K562 (cell line): ENCODE results near the gene LSM4. TPM values are rescaled to one million over a fixed set of nuclear protein-coding genes. Genes with fewer than 3 reads are reported as not detected.

ENCODE experiments used
- ADNP ChIP-seq: fragments of 200-800 bp; sonication (Bioruptor generic); IDR thresholded peaks from 2 replicates; pipeline ENCODE4 v1.6.1; 2016; ENCODE audit warnings: missing genetic modification characterization, missing compliant biosample characterization
- HNRNPH1 ChIP-seq: fragments of 200-400 bp; formaldehyde crosslinking; optimal IDR thresholded peaks from 2 replicates; pipeline ENCODE3; 2017; ENCODE audit warnings: low read depth, mild to moderate bottlenecking, low read length, moderate library complexity
- HNRNPL ChIP-seq: fragments of 200-400 bp; formaldehyde crosslinking; IDR thresholded peaks from 2 replicates; pipeline ENCODE4 v1.6.1; 2017; ENCODE audit warnings: low read depth, mild to moderate bottlenecking, low read length
- KDM4B ChIP-seq, 2 experiments: fragments of 450-650 bp in 1 of 2; sonication (generic) in 1 of 2; IDR thresholded peaks; 2 replicates each; pipeline ENCODE4 v1.6.1; 2016 to 2017; ENCODE audit warnings: borderline replicate concordance in 2 of 2, antibody characterized with exemption in 1 of 2, low read depth in 1 of 2, mild to moderate bottlenecking in 1 of 2
- NFIC ChIP-seq: fragments of 450-650 bp; IDR thresholded peaks from 2 replicates; pipeline ENCODE4 v1.6.1; 2017; ENCODE audit warnings: mild to moderate bottlenecking, inconsistent platforms
- NFYB ChIP-seq: IDR thresholded peaks from 2 replicates; pipeline ENCODE4 v1.6.1; 2011; ENCODE audit warnings: mild to moderate bottlenecking, moderate library complexity; ENCODE audit not compliant: insufficient read length; ENCODE audit errors: extremely low read depth
- TSHZ1 ChIP-seq: fragments of 250-450 bp; sonication (Bioruptor Pico); IDR thresholded peaks from 2 replicates; pipeline ENCODE4 v1.4.0; 2020; ENCODE audit warnings: mild to moderate bottlenecking, moderate library complexity
- ZNF274 ChIP-seq: IDR thresholded peaks from 2 replicates; pipeline ENCODE4 v1.6.1; 2011; ENCODE audit warnings: low read depth, mild to moderate bottlenecking, low read length, moderate library complexity, borderline replicate concordance
- polyA plus RNA-seq, 8 experiments: library from polyadenylated mRNA; depleted of rRNA in 4 of 8; stranded (reverse) in 5 of 8; unstranded in 3 of 8; fragments of >200 nt; fragmentation: Nextera tagmentation in 2 of 8; fragmentation: Illumina TruSeq in 1 of 8; extraction: Ambion mirVana in 2 of 8; extraction: Trizol in 1 of 8; gene quantifications; 2 replicates each; pipeline versions ENCODE4 v1.2.1 to v1.2.3, GENCODE V29; 2011 to 2014; ENCODE audit warnings: inconsistent platforms in 1 of 8, missing spikeins in 1 of 8
- total RNA-seq, 7 experiments: library from RNA; depleted of rRNA in 6 of 7; stranded (reverse); fragments of >200 nt in 6 of 7; fragmentation: Illumina TruSeq in 2 of 7; extraction: Trizol in 2 of 7; gene quantifications; 2 replicates each; pipeline versions ENCODE4 v1.2.1 to v1.2.3, GENCODE V29; 2011 to 2021; ENCODE audit warnings: low replicate concordance in 1 of 7
- TF ChIP-seq, protein P1 (sequence below), 2 experiments: fragments of 450-650 bp in 1 of 2; sonication (generic) in 1 of 2; formaldehyde crosslinking in 1 of 2; IDR thresholded peaks; 2 replicates each; pipeline versions ENCODE4 v1.7.1 to v1.9.0; 2016 to 2022; ENCODE audit warnings: inconsistent platforms in 1 of 2, mild to moderate bottlenecking in 1 of 2, missing genetic modification reagents in 1 of 2
- TF ChIP-seq, protein P2 (sequence below): fragments of 250-450 bp; sonication (Bioruptor Pico); IDR thresholded peaks from 2 replicates; pipeline ENCODE4 v1.5.0; 2021

Gene LSM4
- total and polyA plus RNA-seq, 9 of the 15 experiments (the other 6 are each of a cell fraction or from before 2014, with no cell fraction given), result 11.9 to 763 (median 202) TPM

DNA sequence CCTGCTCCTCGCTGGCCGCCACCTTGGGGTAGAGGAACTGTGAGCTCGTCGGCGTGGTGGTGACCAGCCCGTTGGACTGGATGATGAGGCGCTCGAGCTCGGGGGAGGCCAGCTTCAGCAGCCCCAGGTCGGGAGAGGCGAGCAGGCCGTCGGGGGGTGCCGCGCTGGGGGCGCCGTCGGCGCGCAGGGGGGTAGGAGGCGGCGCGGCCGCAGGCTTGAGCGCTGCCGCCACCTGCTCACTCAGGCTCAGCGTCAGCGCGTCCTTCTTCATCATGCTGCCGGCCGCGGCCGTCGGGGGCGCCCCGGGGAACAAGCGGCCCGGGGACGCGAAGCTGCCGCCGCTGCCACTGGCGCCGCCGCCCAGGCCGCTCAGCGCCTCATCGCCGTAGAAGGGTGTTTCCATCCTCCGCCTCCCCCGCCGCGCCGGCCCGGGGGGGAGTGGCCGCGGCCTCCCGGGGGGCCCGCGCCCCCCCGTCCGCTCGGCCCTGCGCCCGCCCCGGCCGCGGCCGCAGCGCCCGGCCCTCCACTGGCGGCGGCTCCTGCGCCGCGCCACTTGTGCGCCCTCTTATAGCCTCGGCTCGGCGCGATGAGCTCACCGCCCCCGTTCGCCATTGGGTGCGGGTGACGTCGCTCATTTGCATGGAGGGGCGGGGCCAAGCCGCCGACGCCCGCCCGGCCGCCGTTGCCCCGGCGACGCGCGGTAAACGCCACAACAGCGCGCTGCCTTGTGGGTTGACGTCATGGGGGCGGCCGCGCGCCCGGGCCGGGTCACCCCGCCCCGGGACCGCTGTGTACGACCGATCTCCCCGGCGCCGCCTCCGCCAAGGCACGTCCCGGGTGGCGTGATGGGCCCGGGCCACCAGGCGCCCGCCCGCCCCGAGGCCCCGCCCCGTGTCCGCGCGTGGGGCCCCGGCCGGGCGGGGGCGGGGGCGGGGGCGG lies 41.5 kb downstream of the LSM4 start, which contains the start of gene JUND (continued):
- TF ChIP-seq, protein P1, sequence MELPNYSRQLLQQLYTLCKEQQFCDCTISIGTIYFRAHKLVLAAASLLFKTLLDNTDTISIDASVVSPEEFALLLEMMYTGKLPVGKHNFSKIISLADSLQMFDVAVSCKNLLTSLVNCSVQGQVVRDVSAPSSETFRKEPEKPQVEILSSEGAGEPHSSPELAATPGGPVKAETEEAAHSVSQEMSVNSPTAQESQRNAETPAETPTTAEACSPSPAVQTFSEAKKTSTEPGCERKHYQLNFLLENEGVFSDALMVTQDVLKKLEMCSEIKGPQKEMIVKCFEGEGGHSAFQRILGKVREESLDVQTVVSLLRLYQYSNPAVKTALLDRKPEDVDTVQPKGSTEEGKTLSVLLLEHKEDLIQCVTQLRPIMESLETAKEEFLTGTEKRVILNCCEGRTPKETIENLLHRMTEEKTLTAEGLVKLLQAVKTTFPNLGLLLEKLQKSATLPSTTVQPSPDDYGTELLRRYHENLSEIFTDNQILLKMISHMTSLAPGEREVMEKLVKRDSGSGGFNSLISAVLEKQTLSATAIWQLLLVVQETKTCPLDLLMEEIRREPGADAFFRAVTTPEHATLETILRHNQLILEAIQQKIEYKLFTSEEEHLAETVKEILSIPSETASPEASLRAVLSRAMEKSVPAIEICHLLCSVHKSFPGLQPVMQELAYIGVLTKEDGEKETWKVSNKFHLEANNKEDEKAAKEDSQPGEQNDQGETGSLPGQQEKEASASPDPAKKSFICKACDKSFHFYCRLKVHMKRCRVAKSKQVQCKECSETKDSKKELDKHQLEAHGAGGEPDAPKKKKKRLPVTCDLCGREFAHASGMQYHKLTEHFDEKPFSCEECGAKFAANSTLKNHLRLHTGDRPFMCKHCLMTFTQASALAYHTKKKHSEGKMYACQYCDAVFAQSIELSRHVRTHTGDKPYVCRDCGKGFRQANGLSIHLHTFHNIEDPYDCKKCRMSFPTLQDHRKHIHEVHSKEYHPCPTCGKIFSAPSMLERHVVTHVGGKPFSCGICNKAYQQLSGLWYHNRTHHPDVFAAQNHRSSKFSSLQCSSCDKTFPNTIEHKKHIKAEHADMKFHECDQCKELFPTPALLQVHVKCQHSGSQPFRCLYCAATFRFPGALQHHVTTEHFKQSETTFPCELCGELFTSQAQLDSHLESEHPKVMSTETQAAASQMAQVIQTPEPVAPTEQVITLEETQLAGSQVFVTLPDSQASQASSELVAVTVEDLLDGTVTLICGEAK (IDR thresholded peaks at IDR 0.05), result no peak
- TF ChIP-seq, protein P1 (CRISPR knock-in tag; IDR thresholded peaks at IDR 0.05), result peak; percentile 44; the same call in 1 of the 2 replicates
- TF ChIP-seq NFYB (peak; percentile 73), NFIC (peak; percentile 78), TSHZ1 (CRISPR knock-in tag) (no peak), ADNP (no peak), HNRNPL (peak; percentile 72; the same call in 1 of the 2 replicates), HNRNPH1 (peak; percentile 40), KDM4B (IDR thresholded peaks at IDR 0.05; ENCODE audit: borderline replicate concordance in 2 of 2, low read depth in 1 of 2) (peak in 1 of 2 experiments; percentile 66; a peak in 2 of 4 replicates), ZNF274 (no peak)
- TF ChIP-seq, protein P2, sequence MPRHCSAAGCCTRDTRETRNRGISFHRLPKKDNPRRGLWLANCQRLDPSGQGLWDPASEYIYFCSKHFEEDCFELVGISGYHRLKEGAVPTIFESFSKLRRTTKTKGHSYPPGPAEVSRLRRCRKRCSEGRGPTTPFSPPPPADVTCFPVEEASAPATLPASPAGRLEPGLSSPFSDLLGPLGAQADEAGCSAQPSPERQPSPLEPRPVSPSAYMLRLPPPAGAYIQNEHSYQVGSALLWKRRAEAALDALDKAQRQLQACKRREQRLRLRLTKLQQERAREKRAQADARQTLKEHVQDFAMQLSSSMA (CRISPR knock-in tag), result peak; percentile 22; the same call in 1 of the 2 replicates
